H1 (cell line): ENCODE results near the gene ZNF804B. TPM values are rescaled to one million over a fixed set of nuclear protein-coding genes. Genes with fewer than 3 reads are reported as not detected.

Experiments used
- CTCF ChIA-PET: fragments of 300-600 bp; sonication (Branson Sonifier 250); formaldehyde crosslinking; loops from one replicate; lab custom pipeline; 2021; ENCODE audit not compliant: partially characterized antibody; lab: Charles Lee
- POLR2A ChIA-PET: fragments of 300-600 bp; sonication (Branson Sonifier 250); formaldehyde crosslinking; loops from one replicate; lab custom pipeline; 2021; ENCODE audit warnings: inconsistent platforms; ENCODE audit not compliant: partially characterized antibody; lab: Charles Lee
- DNase-seq, 2 experiments: peaks; one replicate each; pipeline versions ENCODE4 v3.0.0 to v3.0.0-alpha.2; 2010 to 2022; ENCODE audit warnings: low spot score in 2 of 2, low read depth in 1 of 2, mixed read lengths in 1 of 2
- FAIRE-seq: peaks from 2 replicates; lab custom pipeline; 2011; peaks lifted over from hg19 to GRCh38; lab: Jason Lieb, UNC
- H2AFZ ChIP-seq: 2 replicates; pipeline ENCODE4 v1.8.1; 2012; ENCODE audit warnings: low read length, inconsistent platforms
- H2AK5ac ChIP-seq: 2 replicates; pipeline ENCODE4 v1.6.1; 2013; ENCODE audit warnings: low read depth, low read length
- H2BK120ac ChIP-seq: replicated peaks from 2 replicates; pipeline ENCODE3; 2013; ENCODE audit warnings: low read depth, low read length, inconsistent platforms
- H2BK12ac ChIP-seq: 2 replicates; pipeline ENCODE4 v1.6.1; 2013; ENCODE audit warnings: low read depth, low read length
- H2BK15ac ChIP-seq: 2 replicates; pipeline ENCODE4 v1.6.1; 2013; ENCODE audit warnings: low read length
- H2BK20ac ChIP-seq: 2 replicates; pipeline ENCODE4 v1.6.1; 2013; ENCODE audit warnings: low read length
- H2BK5ac ChIP-seq: 2 replicates; pipeline ENCODE4 v1.6.1; 2013; ENCODE audit warnings: low read depth, low read length
- H3K14ac ChIP-seq: 2 replicates; pipeline ENCODE4 v1.6.1; 2013; ENCODE audit warnings: inconsistent platforms; ENCODE audit not compliant: insufficient read length
- H3K18ac ChIP-seq: 2 replicates; pipeline ENCODE4 v1.6.1; 2013; ENCODE audit warnings: low read length; ENCODE audit errors: extremely low read depth
- H3K23ac ChIP-seq: 2 replicates; pipeline ENCODE4 v1.6.1; 2013; ENCODE audit warnings: inconsistent platforms; ENCODE audit not compliant: insufficient read length
- H3K23me2 ChIP-seq: 2 replicates; pipeline ENCODE4 v1.6.1; 2013; ENCODE audit warnings: low read depth, low read length
- H3K27ac ChIP-seq: 2 replicates; pipeline ENCODE4 v1.6.1; 2011; ENCODE audit warnings: low read depth, low read length, inconsistent platforms
- H3K27me3 ChIP-seq, 4 experiments: replicated peaks in 1 of 4; 1 replicate in 1 of 4; 2 replicates in 3 of 4; pipeline versions ENCODE4 v1.6.1 to v1.8.1; 2011 to 2013; ENCODE audit warnings: low read length in 3 of 4, mild to moderate bottlenecking in 3 of 4, inconsistent platforms in 2 of 4, mixed read lengths in 2 of 4, moderate library complexity in 1 of 4; ENCODE audit not compliant: control insufficient read depth in 3 of 4, insufficient read depth in 3 of 4; ENCODE audit errors: extremely low read depth in 1 of 4
- H3K36me3 ChIP-seq, 4 experiments: 2 replicates each; pipeline versions ENCODE4 v1.6.1 to v1.8.1; 2011 to 2013; ENCODE audit warnings: mild to moderate bottlenecking in 4 of 4, low read length in 3 of 4, moderate library complexity in 2 of 4, control low read depth in 1 of 4, inconsistent platforms in 1 of 4; ENCODE audit not compliant: insufficient read depth in 4 of 4, control insufficient read depth in 2 of 4
- H3K4ac ChIP-seq: replicated peaks from 2 replicates; pipeline ENCODE3; 2013; ENCODE audit warnings: low read length, low read depth, mixed read lengths, inconsistent platforms; ENCODE audit not compliant: insufficient read length
- H3K4me1 ChIP-seq, 4 experiments: replicated peaks in 1 of 4; 1 replicate in 1 of 4; 2 replicates in 3 of 4; pipeline versions ENCODE4 v1.6.1 to v1.8.1; 2011 to 2013; ENCODE audit warnings: low read length in 3 of 4, inconsistent platforms in 2 of 4, mixed read lengths in 1 of 4; ENCODE audit not compliant: insufficient read depth in 4 of 4, control insufficient read depth in 3 of 4
- H3K4me2 ChIP-seq, 2 experiments: 2 replicates each; pipeline versions ENCODE4 v1.6.1 to v1.8.1; 2011 to 2013; ENCODE audit warnings: low read depth in 2 of 2, low read length in 2 of 2, control low read depth in 1 of 2, inconsistent platforms in 1 of 2, mild to moderate bottlenecking in 1 of 2; ENCODE audit not compliant: insufficient read depth in 1 of 2
- H3K4me3 ChIP-seq, 4 experiments: fragments of 200-600, 300-600 bp in 1 of 4; sonication (generic), shearing (Covaris generic), sonication (Bioruptor Twin) in 1 of 4; 2 replicates each; pipeline versions ENCODE4 v1.5.1 to v1.8.1; 2011 to 2016; ENCODE audit warnings: low read length in 4 of 4, low read depth in 3 of 4, control low read depth in 2 of 4, inconsistent platforms in 2 of 4, mild to moderate bottlenecking in 2 of 4, mixed read lengths in 1 of 4, moderate library complexity in 1 of 4; ENCODE audit not compliant: insufficient read depth in 2 of 4; ENCODE audit errors: extremely low read depth in 1 of 4
- H3K56ac ChIP-seq: replicated peaks from 2 replicates; pipeline ENCODE3; 2013; ENCODE audit warnings: low read depth, mild to moderate bottlenecking, mixed read lengths, low read length, inconsistent platforms; ENCODE audit not compliant: insufficient read length
- H3K79me1 ChIP-seq: 2 replicates; pipeline ENCODE4 v1.6.1; 2013; ENCODE audit warnings: low read depth, low read length, control low read depth
- H3K79me2 ChIP-seq, 2 experiments: 2 replicates each; pipeline versions ENCODE4 v1.6.1 to v1.8.1; 2012 to 2013; ENCODE audit warnings: low read length in 2 of 2, mild to moderate bottlenecking in 2 of 2, inconsistent platforms in 1 of 2; ENCODE audit not compliant: insufficient read depth in 2 of 2, control insufficient read depth in 1 of 2
- H3K9ac ChIP-seq, 4 experiments: replicated peaks in 1 of 4; 1 replicate in 1 of 4; 2 replicates in 3 of 4; pipeline versions ENCODE4 v1.6.1 to v1.8.1; 2011 to 2013; ENCODE audit warnings: low read depth in 3 of 4, low read length in 3 of 4, control low read depth in 2 of 4, mild to moderate bottlenecking in 2 of 4, moderate library complexity in 2 of 4, inconsistent platforms in 1 of 4; ENCODE audit errors: extremely low read depth in 1 of 4
- H3K9me3 ChIP-seq, 2 experiments: 2 replicates each; pipeline versions ENCODE4 v1.6.1 to v1.8.1; 2012 to 2013; ENCODE audit warnings: mild to moderate bottlenecking in 2 of 2, moderate library complexity in 2 of 2, control low read depth in 1 of 2, inconsistent platforms in 1 of 2, low read depth in 1 of 2, low read length in 1 of 2, mixed read lengths in 1 of 2; ENCODE audit not compliant: insufficient read depth in 2 of 2
- H4K20me1 ChIP-seq, 2 experiments: replicated peaks in 1 of 2; 2 replicates each; pipeline versions ENCODE3 to v1.8.1; 2011 to 2013; ENCODE audit warnings: inconsistent platforms in 2 of 2, low read length in 2 of 2, mild to moderate bottlenecking in 1 of 2; ENCODE audit not compliant: insufficient read depth in 2 of 2, control insufficient read depth in 1 of 2
- H4K5ac ChIP-seq: 2 replicates; pipeline ENCODE4 v1.6.1; 2013; ENCODE audit warnings: low read length, low read depth, mixed read lengths, inconsistent platforms; ENCODE audit not compliant: insufficient read length
- H4K8ac ChIP-seq: 2 replicates; pipeline ENCODE4 v1.8.0; 2013; ENCODE audit warnings: mild to moderate bottlenecking, moderate library complexity, low read length, inconsistent platforms; ENCODE audit not compliant: insufficient read depth; ENCODE audit errors: extremely low read depth
- H4K91ac ChIP-seq: replicated peaks from 2 replicates; pipeline ENCODE3; 2013; ENCODE audit warnings: low read length, mixed read lengths, inconsistent platforms; ENCODE audit not compliant: insufficient read length
- ASH2L ChIP-seq: fragments of 200-600, 300-600 bp; sonication (generic); IDR thresholded peaks from one replicate; pipeline ENCODE4 v1.7.1; 2017; ENCODE audit warnings: low read length
- ATF2 ChIP-seq: IDR thresholded peaks from 2 replicates; pipeline ENCODE4 v1.6.1; 2012; ENCODE audit warnings: low read length, inconsistent platforms
- CREB1 ChIP-seq: IDR thresholded peaks from 2 replicates; pipeline ENCODE4 v1.6.1; 2012; ENCODE audit warnings: inconsistent platforms
- KDM5A ChIP-seq: fragments of 200-600 bp; IDR thresholded peaks from 2 replicates; pipeline ENCODE4 v1.7.1; 2012; ENCODE audit warnings: mild to moderate bottlenecking, low read length, inconsistent platforms, mixed read lengths
- MAFK ChIP-seq: IDR thresholded peaks from 2 replicates; pipeline ENCODE4 v1.6.1; 2012; ENCODE audit warnings: low read depth, mild to moderate bottlenecking, improper control_type of control experiment, low read length
- NANOG ChIP-seq: IDR thresholded peaks from 2 replicates; pipeline ENCODE4 v1.6.1; 2011; ENCODE audit warnings: low read length, low read depth, mild to moderate bottlenecking, inconsistent platforms; ENCODE audit not compliant: insufficient read depth, poor library complexity, severe bottlenecking
- NRF1 ChIP-seq: IDR thresholded peaks from 2 replicates; pipeline ENCODE4 v1.6.1; 2011; ENCODE audit warnings: mild to moderate bottlenecking, low read depth, low read length, improper control_type of control experiment
- POLR2AphosphoS5 ChIP-seq: IDR thresholded peaks from 2 replicates; pipeline ENCODE4 v1.6.1; 2011; ENCODE audit warnings: low read depth, low read length
- RAD21 ChIP-seq, 2 experiments: IDR thresholded peaks in 1 of 2; conservative IDR thresholded peaks in 1 of 2; 2 replicates each; pipeline ENCODE4 v1.6.1; 2011; ENCODE audit warnings: low read depth in 2 of 2, low read length in 2 of 2, improper control_type of control experiment in 1 of 2, inconsistent platforms in 1 of 2, mild to moderate bottlenecking in 1 of 2, moderate library complexity in 1 of 2
- SIX5 ChIP-seq: IDR thresholded peaks from 2 replicates; pipeline ENCODE4 v1.6.1; 2011; ENCODE audit warnings: mild to moderate bottlenecking, low read depth, low read length
- TEAD4 ChIP-seq: IDR thresholded peaks from 2 replicates; pipeline ENCODE4 v1.6.1; 2012; ENCODE audit warnings: low read depth, low read length, inconsistent platforms, mixed read lengths
- USF2 ChIP-seq: IDR thresholded peaks from 2 replicates; pipeline ENCODE4 v1.6.1; 2011; ENCODE audit warnings: low read length, improper control_type of control experiment
- WGBS, 2 experiments: shearing (Covaris generic) in 1 of 2; methylation state at CpG; one replicate each; pipeline versions ENCODE4 v1.1.6 to v1.1.7; 2013 to 2015; ENCODE audit warnings: low lambda C conversion rate in 2 of 2, mixed read lengths in 2 of 2, inconsistent platforms in 1 of 2, low coverage in 1 of 2, missing lambda C conversion rate in 1 of 2; ENCODE audit not compliant: insufficient replicate concordance in 2 of 2, insufficient coverage in 1 of 2, insufficient read length in 1 of 2; ENCODE audit errors: extremely low coverage in 1 of 2, missing lambda C conversion rate in 1 of 2; 5-methylcytosine and 5-hydroxymethylcytosine counted together
- polyA plus RNA-seq, 7 experiments: library from polyadenylated mRNA; depleted of rRNA in 3 of 7; stranded (reverse) in 5 of 7; unstranded in 2 of 7; fragments of >200 nt in 5 of 7; fragments of 200-250 nt in 2 of 7; gene quantifications; 1 replicate in 5 of 7; 2 replicates in 1 of 7; 4 replicates in 1 of 7; pipeline versions ENCODE4 v1.2.1 to v1.2.3, GENCODE V29; 2011 to 2013; ENCODE audit warnings: missing spikeins in 2 of 7, mixed read lengths in 2 of 7
- total RNA-seq: library from RNA; stranded (reverse); fragmentation: NEBNext Ultra II Directional; extraction: Animal tissue kit (Norgen Biotek cat#: 25700); gene quantifications from 2 replicates; pipeline ENCODE4 v1.2.1, GENCODE V29; 2021

ZNF804B gene
- total and polyA plus RNA-seq, 2 of the 8 experiments (the other 6 are each of a cell fraction or from before 2014, with no cell fraction given) = not detected

GRCh38 chr7:89182116-89182515 lies 422.6 kb downstream of the ZNF804B start:
- Histone ChIP-seq H2BK12ac (no peak overlapping the region), H3K23me2 (no peaks in the 10 kb centered on the region), H3K36me3 (no peaks in the 10 kb centered on the region), H3K4me2 (no peak overlapping the region), H3K27me3 (no peaks in the 10 kb centered on the region), H3K9ac (no peak overlapping the region), H3K79me1 (no peaks in the 10 kb centered on the region), H3K4me3 (no peak overlapping the region), H3K4me1 (peaks cover 0 to 3% (median 0%) of the 10 kb centered on the region in 4 experiments; a peak in 1 of 7 replicates), H4K20me1 (no peaks in the 10 kb centered on the region), H4K5ac (no peak overlapping the region), H4K91ac (no peak overlapping the region), H4K8ac (no peak overlapping the region), H3K18ac (no peak overlapping the region), H2AK5ac (no peak overlapping the region), H2AFZ (no peak overlapping the region), H3K4ac (no peak overlapping the region), H3K79me2 (no peaks in the 10 kb centered on the region), H3K56ac (no peak overlapping the region), H2BK120ac (no peak overlapping the region), H2BK5ac (no peak overlapping the region), H2BK15ac (no peak overlapping the region), H2BK20ac (no peak overlapping the region), H3K23ac (no peak overlapping the region), H3K9me3 (no peaks in the 10 kb centered on the region), H3K27ac (no peak overlapping the region), H3K14ac (no peak overlapping the region)
- CTCF ChIA-PET = no interaction called here
- POLR2A ChIA-PET = no interaction called here
- 100% methylated on average over 2 of the region's 2 CpGs; no CpG with 5 or more reads in 1 of the 2 experiments for WGBS, 2 experiments
- FAIRE-seq (no peak), DNase-seq (no peak)
- no peak for TF ChIP-seq ASH2L
- no peak for TF ChIP-seq TEAD4
- TF ChIP-seq NANOG = no peak
- no peak for TF ChIP-seq ATF2
- TF ChIP-seq POLR2AphosphoS5 = no peak
- no peak for TF ChIP-seq MAFK
- no peak for TF ChIP-seq RAD21 (IDR thresholded peaks at IDR 0.05 in 1 of 2, conservative IDR thresholded peaks at IDR 0.05 in 1 of 2; ENCODE audit: low read depth in 2 of 2, low read length in 2 of 2)
- TF ChIP-seq KDM5A = no peak
- TF ChIP-seq SIX5 = no peak
- TF ChIP-seq CREB1 = no peak
- TF ChIP-seq USF2 = no peak
- TF ChIP-seq NRF1 = no peak
